ENCODE measurements around the gene CACYBP. TPM values are rescaled to one million over a fixed set of nuclear protein-coding genes. Genes with fewer than 3 reads are reported as not detected.

The CACYBP gene
- total and polyA plus RNA-seq, 4 experiments from 2014 or later, result 98.3 to 226 (median 133) TPM

GRCh38 chr1:174984952-174985351, 14.8 kb upstream of the CACYBP start:
- Mint-ChIP-seq H3K4me3 (no peak overlapping the region), H3K27me3 (no peaks in the 10 kb centered on the region), H3K36me3 (peaks cover 65 to 79% of the 10 kb centered on the region in 2 donors), H3K9me3 (peaks cover 0 to 6% (median 0%) of the 10 kb centered on the region in 8 donors), H3K4me1 (peaks cover 27 to 40% (median 33%) of the 10 kb centered on the region in 4 donors), H3K27ac (peak overlapping the region in 5 of 7 donors; percentile 19 to 94 (median 53))
- intact Hi-C loops (cut with micrococcal nuclease), result no loop called here
- CTCF ChIA-PET (ENCODE audit: partially characterized antibody), result interaction anchor here (1.0 to 7.1 kb wide), 9 partner anchors 10 to 212 kb away, joined by 3 to 122 read pairs (median 9); partner anchors contain the start of gene CACYBP
- no peaks in the 10 kb centered on the region for H3K9me3 ChIP-seq (ENCODE audit: control insufficient read depth in 1 of 2, low read length in 2 of 2)
- H3K27ac ChIP-seq (ENCODE audit: low read depth, low read length), result no peak overlapping the region
- POLR2A ChIA-PET (ENCODE audit: partially characterized antibody), result interaction anchor here (1.1 to 14.3 kb wide), 6 partner anchors 9 to 185 kb away, joined by 3 to 243 read pairs (median 14); partner anchors contain the start of gene CACYBP
- H3K4me1 ChIP-seq (ENCODE audit: insufficient read depth, low read length), result peaks cover 12% of the 10 kb centered on the region
- no peak overlapping the region for H3K4me3 ChIP-seq (ENCODE audit: low read length in 2 of 2)
- no peaks in the 10 kb centered on the region for H3K27me3 ChIP-seq (ENCODE audit: insufficient read depth, low read length)
- no peak for DNase-seq
- peaks cover 13% of the 10 kb centered on the region for H3K36me3 ChIP-seq (ENCODE audit: insufficient read depth, low read length)

GRCh38 chr1:174988539-174988938, 11.2 kb upstream of the CACYBP start:
- intact Hi-C loops (cut with micrococcal nuclease), result no loop called here
- CTCF ChIA-PET (ENCODE audit: partially characterized antibody), result interaction anchor here (1.3 to 1.9 kb wide), 4 partner anchors 10 to 218 kb away, joined by 3 to 8 read pairs (median 4); no protein-coding TSS in a partner anchor
- Mint-ChIP-seq H3K27ac (peak overlapping the region in 6 of 7 donors; percentile 34 to 92 (median 71)), H3K4me1 (peaks cover 23 to 30% (median 25%) of the 10 kb centered on the region in 4 donors), H3K27me3 (no peaks in the 10 kb centered on the region), H3K9me3 (no peaks in the 10 kb centered on the region), H3K36me3 (peaks cover 45 to 49% of the 10 kb centered on the region in 2 donors), H3K4me3 (peak overlapping the region in 4 of 8 donors; percentile 11 to 58 (median 36))
- no peak for DNase-seq
- POLR2A ChIA-PET (ENCODE audit: partially characterized antibody), result interaction anchor here (0.8 to 1.9 kb wide), 6 partner anchors 11 to 188 kb away, joined by 3 to 28 read pairs (median 9); partner anchors contain the start of gene CACYBP
- no peak overlapping the region for H3K27ac ChIP-seq (ENCODE audit: low read depth, low read length)
- H3K4me1 ChIP-seq (ENCODE audit: insufficient read depth, low read length), result peaks cover 15% of the 10 kb centered on the region
- no peaks in the 10 kb centered on the region for H3K27me3 ChIP-seq (ENCODE audit: insufficient read depth, low read length)
- no peaks in the 10 kb centered on the region for H3K9me3 ChIP-seq (ENCODE audit: control insufficient read depth in 1 of 2, low read length in 2 of 2)
- H3K36me3 ChIP-seq (ENCODE audit: insufficient read depth, low read length), result no peaks in the 10 kb centered on the region
- H3K4me3 ChIP-seq (ENCODE audit: low read length in 2 of 2), result no peak overlapping the region

GRCh38 chr1:174988986-174989385, 10.8 kb upstream of the CACYBP start:
- Histone ChIP-seq H3K9me3 (ENCODE audit: control insufficient read depth in 1 of 2, low read length in 2 of 2) (no peaks in the 10 kb centered on the region), H3K27me3 (ENCODE audit: insufficient read depth, low read length) (no peaks in the 10 kb centered on the region), H3K4me3 (ENCODE audit: low read length in 2 of 2) (no peak overlapping the region), H3K36me3 (ENCODE audit: insufficient read depth, low read length) (no peaks in the 10 kb centered on the region), H3K27ac (ENCODE audit: low read depth, low read length) (no peak overlapping the region), H3K4me1 (ENCODE audit: insufficient read depth, low read length) (peaks cover 15% of the 10 kb centered on the region)
- H3K4me1 Mint-ChIP-seq, result peaks cover 23 to 30% (median 26%) of the 10 kb centered on the region in 4 donors
- H3K9me3 Mint-ChIP-seq, result no peaks in the 10 kb centered on the region
- H3K4me3 Mint-ChIP-seq, result peak overlapping the region in 3 of 8 donors; percentile 21 to 87 (median 59)
- no peak for DNase-seq
- peak overlapping the region; percentile 71 to 98 (median 96) for H3K27ac Mint-ChIP-seq
- H3K36me3 Mint-ChIP-seq, result peaks cover 41 to 48% of the 10 kb centered on the region in 2 donors
- ChIA-PET POLR2A (ENCODE audit: partially characterized antibody) (interaction anchor here (0.8 to 1.9 kb wide), 7 partner anchors 10 to 189 kb away, joined by 3 to 28 read pairs (median 6); partner anchors contain the start of gene CACYBP), CTCF (ENCODE audit: partially characterized antibody) (interaction anchor here (0.9 to 1.9 kb wide), 5 partner anchors 10 to 219 kb away, joined by 3 to 8 read pairs (median 4); no protein-coding TSS in a partner anchor)
- no peaks in the 10 kb centered on the region for H3K27me3 Mint-ChIP-seq
- intact Hi-C loops (cut with micrococcal nuclease), result no loop called here

- no peaks in the 10 kb centered on the region for H3K9me3 ChIP-seq (ENCODE audit: control insufficient read depth in 1 of 2, low read length in 2 of 2)
- H3K4me3 ChIP-seq (ENCODE audit: low read length in 2 of 2), result no peak overlapping the region
- DNase-seq, result no peak
- CTCF ChIA-PET (ENCODE audit: partially characterized antibody), result interaction anchor here (0.9 to 1.9 kb wide), 5 partner anchors 9 to 219 kb away, joined by 3 to 8 read pairs (median 4); no protein-coding TSS in a partner anchor
- Mint-ChIP-seq H3K36me3 (peaks cover 39 to 46% of the 10 kb centered on the region in 2 donors), H3K4me1 (peaks cover 23 to 28% (median 25%) of the 10 kb centered on the region in 4 donors), H3K9me3 (no peaks in the 10 kb centered on the region), H3K27ac (peak overlapping the region; percentile 90 to 98 (median 96)), H3K27me3 (no peaks in the 10 kb centered on the region), H3K4me3 (peak overlapping the region; percentile 83 to 92 (median 88))
- H3K27me3 ChIP-seq (ENCODE audit: insufficient read depth, low read length), result no peaks in the 10 kb centered on the region
- intact Hi-C loops (cut with micrococcal nuclease), result loop anchor here (10.0 kb wide), 3 partner anchors 1165 to 1515 kb away; partner anchors contain the start of genes CENPL, DARS2, KLHL20 and PRDX6
- POLR2A ChIA-PET (ENCODE audit: partially characterized antibody), result interaction anchor here (0.5 to 1.9 kb wide), 8 partner anchors 10 to 190 kb away, joined by 3 to 28 read pairs (median 5); partner anchors contain the start of gene CACYBP
- no peaks in the 10 kb centered on the region for H3K36me3 ChIP-seq (ENCODE audit: insufficient read depth, low read length)
- H3K27ac ChIP-seq (ENCODE audit: low read depth, low read length), result peak overlapping the region; percentile 77
- H3K4me1 ChIP-seq (ENCODE audit: insufficient read depth, low read length), result peaks cover 15% of the 10 kb centered on the region
Observed at GRCh38 chr1:174989536-174990220, 10.1 kb upstream of the CACYBP start.

GRCh38 chr1:174990382-174990999, 9.3 kb upstream of the CACYBP start:
- H3K27me3 ChIP-seq (ENCODE audit: insufficient read depth, low read length), result no peaks in the 10 kb centered on the region
- no peaks in the 10 kb centered on the region for H3K27me3 Mint-ChIP-seq
- H3K36me3 ChIP-seq (ENCODE audit: insufficient read depth, low read length), result no peaks in the 10 kb centered on the region
- peak overlapping the region; percentile 10 to 49 for H3K4me3 ChIP-seq (ENCODE audit: low read length in 2 of 2)
- intact Hi-C loops (cut with micrococcal nuclease), result loop anchor here (10.0 kb wide), 3 partner anchors 1166 to 1516 kb away; partner anchors contain the start of genes CENPL, DARS2, KLHL20 and PRDX6
- peak in 3 of 5 donors; percentile 35 to 43 (median 39) for DNase-seq
- H3K4me1 ChIP-seq (ENCODE audit: insufficient read depth, low read length), result peaks cover 15% of the 10 kb centered on the region
- peak overlapping the region; percentile 94 to 98 (median 96) for H3K27ac Mint-ChIP-seq
- peaks cover 34 to 42% of the 10 kb centered on the region in 2 donors for H3K36me3 Mint-ChIP-seq
- peak overlapping the region; percentile 83 to 91 (median 90) for H3K4me3 Mint-ChIP-seq
- POLR2A ChIA-PET (ENCODE audit: partially characterized antibody), result interaction anchor here (0.9 to 1.9 kb wide), 3 partner anchors 9 to 24 kb away, joined by 4 to 28 read pairs (median 6); partner anchors contain the start of gene CACYBP
- no peaks in the 10 kb centered on the region for H3K9me3 Mint-ChIP-seq
- no peaks in the 10 kb centered on the region for H3K9me3 ChIP-seq (ENCODE audit: control insufficient read depth in 1 of 2, low read length in 2 of 2)
- CTCF ChIA-PET (ENCODE audit: partially characterized antibody), result interaction anchor here (1.7 to 1.9 kb wide), 2 partner anchors 8 to 14 kb away, joined by 4 to 8 read pairs; no protein-coding TSS in a partner anchor
- peaks cover 23 to 24% (median 24%) of the 10 kb centered on the region in 4 donors for H3K4me1 Mint-ChIP-seq
- peak overlapping the region; percentile 77 for H3K27ac ChIP-seq (ENCODE audit: low read depth, low read length)

- CTCF ChIA-PET (ENCODE audit: partially characterized antibody), result interaction anchor here (1.3 to 3.6 kb wide), 2 partner anchors 8 to 26 kb away, joined by 4 to 16 read pairs; no protein-coding TSS in a partner anchor
- H3K27ac ChIP-seq (ENCODE audit: low read depth, low read length), result no peak overlapping the region
Observed at GRCh38 chr1:174991473-174991872, 8.3 kb upstream of the CACYBP start.

More at GRCh38 chr1:174991473-174991872, 8.3 kb upstream of the CACYBP start:
- Mint-ChIP-seq H3K27me3 (no peaks in the 10 kb centered on the region), H3K27ac (peak overlapping the region; percentile 3 to 82 (median 70)), H3K36me3 (peaks cover 26 to 40% of the 10 kb centered on the region in 2 donors), H3K4me1 (peaks cover 23 to 24% (median 24%) of the 10 kb centered on the region in 4 donors), H3K9me3 (no peaks in the 10 kb centered on the region), H3K4me3 (peak overlapping the region in 6 of 8 donors; percentile 22 to 59 (median 27))
- H3K4me3 ChIP-seq (ENCODE audit: low read length in 2 of 2), result no peak overlapping the region
- H3K9me3 ChIP-seq (ENCODE audit: control insufficient read depth in 1 of 2, low read length in 2 of 2), result no peaks in the 10 kb centered on the region
- POLR2A ChIA-PET (ENCODE audit: partially characterized antibody), result interaction anchor here (0.7 to 1.5 kb wide), 2 partner anchors 26 to 27 kb away, joined by 4 to 5 read pairs; no protein-coding TSS in a partner anchor
- no peak for DNase-seq
- peaks cover 15% of the 10 kb centered on the region for H3K4me1 ChIP-seq (ENCODE audit: insufficient read depth, low read length)
- no peaks in the 10 kb centered on the region for H3K27me3 ChIP-seq (ENCODE audit: insufficient read depth, low read length)
- intact Hi-C loops (cut with micrococcal nuclease), result loop anchor here (10.0 kb wide), 3 partner anchors 1167 to 1517 kb away; partner anchors contain the start of genes CENPL, DARS2, KLHL20 and PRDX6
- H3K36me3 ChIP-seq (ENCODE audit: insufficient read depth, low read length), result no peaks in the 10 kb centered on the region

Data from CD4-positive, alpha-beta memory T cell (primary cell).